Mucosa of gallbladder (tissue), 1 donor: ENCODE measurements around the gene PHF20. TPM values are rescaled to one million over a fixed set of nuclear protein-coding genes. Genes with fewer than 3 reads are reported as not detected.
"Not testable (repeated sequence)": the region's sequence is repeated elsewhere in the genome, so short reads cannot be mapped to it uniquely, and the experiment has no call there.

Experiments used
- DNase-seq: peaks from one replicate; pipeline ENCODE4 v3.0.0-alpha.2; 2020; ENCODE audit warnings: low spot score
- total RNA-seq: library from RNA; stranded (reverse); gene quantifications from one replicate; pipeline ENCODE4 v1.2.1, GENCODE V29; 2021
- donor health status: DM: no; HTN: no; CAD: no.

The PHF20 gene
- total RNA-seq, 1 donor from 2014 or later = 44.4 TPM

- no peak for DNase-seq
Observed at GRCh38 chr20:35974256-35974655, 202.4 kb downstream of the PHF20 start.

GRCh38 chr20:35975576-35976373 is 204.0 kb downstream of the PHF20 start:
- no peak for DNase-seq

- DNase-seq = no peak
Observed at GRCh38 chr20:35978041-35978513, 206.3 kb downstream of the PHF20 start.

GRCh38 chr20:35979544-35979943 is 207.7 kb downstream of the PHF20 start:
- DNase-seq = no peak

GRCh38 chr20:35981969-35982368 is 210.2 kb downstream of the PHF20 start:
- DNase-seq = no peak

GRCh38 chr20:35984382-35984781 is 212.6 kb downstream of the PHF20 start:
- DNase-seq = no peak

- no peak for DNase-seq
Observed at GRCh38 chr20:35985806-35986205, 214.0 kb downstream of the PHF20 start.

GRCh38 chr20:35988910-35989463 is 217.2 kb downstream of the PHF20 start:
- DNase-seq = no peak

GRCh38 chr20:35991142-35991771 is 219.4 kb downstream of the PHF20 start:
- DNase-seq = peak; percentile 17

GRCh38 chr20:35992713-35993335 is 221.0 kb downstream of the PHF20 start:
- peak; percentile 55 for DNase-seq

- DNase-seq = peak; percentile 85
Observed at GRCh38 chr20:35994994-35995453, 223.2 kb downstream of the PHF20 start.

GRCh38 chr20:35996492-35996891 is 224.7 kb downstream of the PHF20 start:
- not testable (repeated sequence) for DNase-seq

Other genes with a start within 250 kb of the PHF20 start
- not detected for gene C20orf173, start 242.4 kb upstream of the PHF20 start, total RNA-seq
- 319 TPM for gene ERGIC3, start 229.9 kb upstream of the PHF20 start, total RNA-seq
- gene SPAG4, start 156.2 kb upstream of the PHF20 start, total RNA-seq = 7.2 TPM
- 195 TPM for gene CPNE1, start 107.1 kb upstream of the PHF20 start, total RNA-seq
- gene RBM12, start 107.1 kb upstream of the PHF20 start, total RNA-seq = 68.5 TPM
- gene NFS1, start 72.7 kb upstream of the PHF20 start, total RNA-seq = 47.4 TPM
- gene ROMO1, start 72.6 kb upstream of the PHF20 start, total RNA-seq = 155 TPM
- 288 TPM for gene RBM39, start 29.8 kb upstream of the PHF20 start, total RNA-seq
- gene SCAND1, start 182.5 kb downstream of the PHF20 start, total RNA-seq = 92.7 TPM
- 3.3 TPM for gene CNBD2, start 196.6 kb downstream of the PHF20 start, total RNA-seq